Stimulated activated CD8-positive, alpha-beta memory T cell treated with anti-CD3 and anti-CD28 coated beads, Interleukin-12 subunit alpha, Interleukin-12 subunit beta, amount 100 ng/mL, for 4 hours (primary cell): ENCODE measurements around the gene NOL8.

Experiments used
- DNase-seq: peaks from one replicate; pipeline ENCODE4 v3.0.0-alpha.2; 2020; ENCODE audit warnings: low read depth

The NOL8 gene

GRCh38 chr9:92266486-92266885, 58.7 kb downstream of the NOL8 start:
- DNase-seq, result no peak

DNA sequence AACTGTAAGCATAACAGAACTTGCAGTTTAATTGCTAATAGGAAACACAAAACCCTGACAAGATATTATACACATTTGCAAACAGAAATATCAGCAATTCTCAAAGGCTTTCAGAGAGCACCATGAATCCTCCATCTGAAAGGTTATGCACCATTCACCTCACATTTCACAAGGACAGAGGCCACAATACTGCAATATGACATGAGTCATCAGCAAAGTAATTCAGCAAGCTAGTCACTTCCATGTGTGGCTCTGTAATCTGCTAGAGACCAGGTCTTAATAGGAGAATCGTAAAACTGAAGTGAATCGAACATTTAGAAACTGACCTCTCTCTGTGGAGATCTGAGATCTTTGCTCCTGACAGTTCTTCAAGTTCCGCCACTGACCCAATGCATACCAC, 60.0 kb downstream of the NOL8 start:
- no peak for DNase-seq

DNA sequence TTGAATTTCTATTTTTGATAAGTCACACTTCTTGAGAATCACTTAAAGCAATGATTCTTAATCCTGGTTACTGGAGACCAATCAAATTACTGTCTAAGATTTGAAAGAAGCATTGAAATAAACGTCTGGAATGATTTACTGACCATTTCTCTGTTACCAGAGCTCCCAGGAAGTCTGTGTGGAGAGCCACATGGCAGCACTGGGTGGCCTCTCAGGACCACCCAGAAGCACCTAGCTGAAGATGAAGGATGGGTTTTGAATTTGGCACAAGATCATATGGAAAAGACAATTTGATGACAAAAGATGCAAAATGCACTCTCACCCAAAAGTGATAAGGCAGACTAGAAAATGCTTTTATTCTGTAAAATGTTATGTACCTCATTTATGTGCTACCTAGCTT, 62.0 kb downstream of the NOL8 start:
- no peak for DNase-seq

- DNase-seq, result no peak
Measured at GRCh38 chr9:92257327-92257726, 67.8 kb downstream of the NOL8 start.

GRCh38 chr9:92254381-92255337, 70.5 kb downstream of the NOL8 start:
- DNase-seq, result no peak

- no peak for DNase-seq
Measured at GRCh38 chr9:92253656-92254055, 71.5 kb downstream of the NOL8 start.

DNA sequence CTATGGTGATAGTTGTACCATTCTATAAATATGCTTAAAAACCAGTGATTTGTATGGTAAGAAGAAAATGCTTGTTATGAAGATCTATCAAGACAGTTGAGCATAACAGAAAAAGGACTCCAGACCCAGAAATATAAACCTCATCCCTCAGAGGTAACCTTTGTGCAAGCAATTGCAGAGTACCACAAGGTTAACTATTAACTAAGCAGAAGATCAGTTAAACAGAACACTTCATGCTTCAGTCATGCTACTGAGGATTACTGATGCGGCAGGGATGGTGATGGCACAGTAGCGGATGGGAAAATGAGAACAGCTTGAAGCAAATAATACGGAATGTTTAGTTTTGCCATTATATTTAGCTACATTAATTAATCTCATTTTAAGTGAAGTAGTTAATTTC, 77.2 kb downstream of the NOL8 start:
- no peak for DNase-seq
